PFSK-1 (cell line): ENCODE data around the gene GEMIN7.

ENCODE experiments used
- FOXP2 ChIP-seq: optimal IDR thresholded peaks from 2 replicates; pipeline ENCODE3; 2011; ENCODE audit warnings: borderline replicate concordance, control low read depth, inconsistent platforms; ENCODE audit not compliant: insufficient read depth; ENCODE audit errors: extremely low read length, extremely low read depth
- POLR2AphosphoS5 ChIP-seq: IDR thresholded peaks from 2 replicates; pipeline ENCODE4 v1.6.1; 2012; ENCODE audit warnings: low read depth, mild to moderate bottlenecking, control low read depth, low read length, moderate library complexity
- REST ChIP-seq, 2 experiments: IDR thresholded peaks; 2 replicates each; pipeline versions ENCODE4 v1.6.1 to v1.8.0; 2011 to 2012; ENCODE audit warnings: low read depth in 2 of 2, low read length in 2 of 2, control low read depth in 1 of 2, inconsistent platforms in 1 of 2, mild to moderate bottlenecking in 1 of 2, moderate library complexity in 1 of 2; ENCODE audit not compliant: insufficient read depth in 1 of 2
- SIN3A ChIP-seq: IDR thresholded peaks from 2 replicates; pipeline ENCODE4 v1.6.1; 2012; ENCODE audit warnings: mild to moderate bottlenecking, low read length, moderate library complexity, borderline replicate concordance; ENCODE audit not compliant: insufficient read depth
- TAF1 ChIP-seq: IDR thresholded peaks from 2 replicates; pipeline ENCODE4 v1.6.1; 2012; ENCODE audit warnings: low read length, control low read depth, borderline replicate concordance; ENCODE audit not compliant: insufficient read depth

GEMIN7 gene

GRCh38 chr19:45059258-45059965 is 19.6 kb upstream of the GEMIN7 start:
- TF ChIP-seq TAF1 = no peak
- TF ChIP-seq SIN3A = no peak
- TF ChIP-seq REST (IDR thresholded peaks at IDR 0.05; ENCODE audit: insufficient read depth in 1 of 2, low read depth in 2 of 2, low read length in 2 of 2) = no peak
- no peak for TF ChIP-seq POLR2AphosphoS5
- no peak for TF ChIP-seq FOXP2

GRCh38 chr19:45061965-45062364 is 17.1 kb upstream of the GEMIN7 start:
- TF ChIP-seq POLR2AphosphoS5 (no peak), TAF1 (no peak), FOXP2 (no peak), REST (IDR thresholded peaks at IDR 0.05; ENCODE audit: insufficient read depth in 1 of 2, low read depth in 2 of 2, low read length in 2 of 2) (no peak), SIN3A (no peak)

- TF ChIP-seq REST (IDR thresholded peaks at IDR 0.05; ENCODE audit: insufficient read depth in 1 of 2, low read depth in 2 of 2, low read length in 2 of 2) (no peak), SIN3A (no peak)
Measured at GRCh38 chr19:45063851-45064801, 14.9 kb upstream of the GEMIN7 start.

DNA sequence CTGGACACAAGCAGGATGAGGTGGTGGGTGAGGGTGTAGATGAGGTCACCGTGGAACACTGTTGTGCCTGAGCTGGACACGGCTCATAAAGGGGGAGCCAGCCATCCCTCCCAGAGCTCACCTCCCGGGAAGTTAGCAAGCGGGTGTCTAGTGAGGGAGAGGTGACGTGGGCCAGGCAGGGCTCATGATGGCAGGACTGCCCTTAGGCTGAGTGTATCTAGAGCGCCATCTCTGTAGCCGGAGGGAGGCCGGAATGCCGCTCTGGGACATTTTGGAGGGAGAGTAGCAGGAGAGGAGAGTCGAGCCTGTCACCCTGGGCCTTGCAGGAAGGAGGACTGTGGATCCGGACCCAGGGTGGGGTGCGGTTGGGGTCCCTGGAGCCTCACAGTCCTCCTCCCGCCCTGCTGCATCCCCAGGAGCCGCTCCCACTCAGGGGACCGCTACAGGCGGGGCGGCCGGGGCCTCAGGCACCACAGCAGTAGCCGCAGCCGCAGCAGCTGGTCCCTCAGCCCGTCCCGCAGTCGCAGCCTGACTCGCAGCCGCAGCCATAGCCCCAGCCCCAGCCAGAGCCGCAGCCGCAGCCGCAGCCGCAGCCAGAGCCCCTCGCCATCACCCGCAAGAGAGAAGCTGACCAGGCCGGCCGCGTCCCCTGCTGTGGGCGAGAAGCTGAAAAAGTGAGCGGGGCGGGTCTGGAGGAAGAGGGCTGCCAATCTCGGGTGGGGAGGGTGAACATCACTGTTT is 12.0 kb upstream of the GEMIN7 start:
- no peak for TF ChIP-seq REST (IDR thresholded peaks at IDR 0.05; ENCODE audit: insufficient read depth in 1 of 2, low read depth in 2 of 2, low read length in 2 of 2)
- no peak for TF ChIP-seq SIN3A
- no peak for TF ChIP-seq FOXP2
- TF ChIP-seq TAF1 = no peak
- no peak for TF ChIP-seq POLR2AphosphoS5
